NCI-H2227 treated with DMSO at 0.1 percent for 48 hours (cell line): Measurements from ENCODE around the gene TNF.

Source experiments
- DNase-seq: peaks from one replicate; lab custom pipeline; 2025; lab: John Stamatoyannopoulos, UW

TNF gene

DNA sequence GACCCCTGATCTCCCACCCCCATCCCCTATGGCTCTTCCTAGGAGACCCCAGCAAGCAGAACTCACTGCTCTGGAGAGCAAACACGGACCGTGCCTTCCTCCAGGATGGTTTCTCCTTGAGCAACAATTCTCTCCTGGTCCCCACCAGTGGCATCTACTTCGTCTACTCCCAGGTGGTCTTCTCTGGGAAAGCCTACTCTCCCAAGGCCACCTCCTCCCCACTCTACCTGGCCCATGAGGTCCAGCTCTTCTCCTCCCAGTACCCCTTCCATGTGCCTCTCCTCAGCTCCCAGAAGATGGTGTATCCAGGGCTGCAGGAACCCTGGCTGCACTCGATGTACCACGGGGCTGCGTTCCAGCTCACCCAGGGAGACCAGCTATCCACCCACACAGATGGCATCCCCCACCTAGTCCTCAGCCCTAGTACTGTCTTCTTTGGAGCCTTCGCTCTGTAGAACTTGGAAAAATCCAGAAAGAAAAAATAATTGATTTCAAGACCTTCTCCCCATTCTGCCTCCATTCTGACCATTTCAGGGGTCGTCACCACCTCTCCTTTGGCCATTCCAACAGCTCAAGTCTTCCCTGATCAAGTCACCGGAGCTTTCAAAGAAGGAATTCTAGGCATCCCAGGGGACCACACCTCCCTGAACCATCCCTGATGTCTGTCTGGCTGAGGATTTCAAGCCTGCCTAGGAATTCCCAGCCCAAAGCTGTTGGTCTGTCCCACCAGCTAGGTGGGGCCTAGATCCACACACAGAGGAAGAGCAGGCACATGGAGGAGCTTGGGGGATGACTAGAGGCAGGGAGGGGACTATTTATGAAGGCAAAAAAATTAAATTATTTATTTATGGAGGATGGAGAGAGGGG is 1.9 kb upstream of the TNF start:
- DNase-seq: no peak

DNA sequence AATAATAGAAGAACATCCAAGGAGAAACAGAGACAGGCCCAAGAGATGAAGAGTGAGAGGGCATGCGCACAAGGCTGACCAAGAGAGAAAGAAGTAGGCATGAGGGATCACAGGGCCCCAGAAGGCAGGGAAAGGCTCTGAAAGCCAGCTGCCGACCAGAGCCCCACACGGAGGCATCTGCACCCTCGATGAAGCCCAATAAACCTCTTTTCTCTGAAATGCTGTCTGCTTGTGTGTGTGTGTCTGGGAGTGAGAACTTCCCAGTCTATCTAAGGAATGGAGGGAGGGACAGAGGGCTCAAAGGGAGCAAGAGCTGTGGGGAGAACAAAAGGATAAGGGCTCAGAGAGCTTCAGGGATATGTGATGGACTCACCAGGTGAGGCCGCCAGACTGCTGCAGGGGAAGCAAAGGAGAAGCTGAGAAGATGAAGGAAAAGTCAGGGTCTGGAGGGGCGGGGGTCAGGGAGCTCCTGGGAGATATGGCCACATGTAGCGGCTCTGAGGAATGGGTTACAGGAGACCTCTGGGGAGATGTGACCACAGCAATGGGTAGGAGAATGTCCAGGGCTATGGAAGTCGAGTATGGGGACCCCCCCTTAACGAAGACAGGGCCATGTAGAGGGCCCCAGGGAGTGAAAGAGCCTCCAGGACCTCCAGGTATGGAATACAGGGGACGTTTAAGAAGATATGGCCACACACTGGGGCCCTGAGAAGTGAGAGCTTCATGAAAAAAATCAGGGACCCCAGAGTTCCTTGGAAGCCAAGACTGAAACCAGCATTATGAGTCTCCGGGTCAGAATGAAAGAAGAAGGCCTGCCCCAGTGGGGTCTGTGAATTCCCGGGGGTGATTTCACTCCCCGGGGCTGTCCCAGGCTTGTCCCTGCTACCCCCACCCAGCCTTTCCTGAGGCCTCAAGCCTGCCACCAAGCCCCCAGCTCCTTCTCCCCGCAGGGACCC is 981 bp upstream of the TNF start:
- no peak for DNase-seq

DNA sequence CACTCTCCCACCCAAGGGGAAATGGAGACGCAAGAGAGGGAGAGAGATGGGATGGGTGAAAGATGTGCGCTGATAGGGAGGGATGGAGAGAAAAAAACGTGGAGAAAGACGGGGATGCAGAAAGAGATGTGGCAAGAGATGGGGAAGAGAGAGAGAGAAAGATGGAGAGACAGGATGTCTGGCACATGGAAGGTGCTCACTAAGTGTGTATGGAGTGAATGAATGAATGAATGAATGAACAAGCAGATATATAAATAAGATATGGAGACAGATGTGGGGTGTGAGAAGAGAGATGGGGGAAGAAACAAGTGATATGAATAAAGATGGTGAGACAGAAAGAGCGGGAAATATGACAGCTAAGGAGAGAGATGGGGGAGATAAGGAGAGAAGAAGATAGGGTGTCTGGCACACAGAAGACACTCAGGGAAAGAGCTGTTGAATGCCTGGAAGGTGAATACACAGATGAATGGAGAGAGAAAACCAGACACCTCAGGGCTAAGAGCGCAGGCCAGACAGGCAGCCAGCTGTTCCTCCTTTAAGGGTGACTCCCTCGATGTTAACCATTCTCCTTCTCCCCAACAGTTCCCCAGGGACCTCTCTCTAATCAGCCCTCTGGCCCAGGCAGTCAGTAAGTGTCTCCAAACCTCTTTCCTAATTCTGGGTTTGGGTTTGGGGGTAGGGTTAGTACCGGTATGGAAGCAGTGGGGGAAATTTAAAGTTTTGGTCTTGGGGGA is 754 bp downstream of the TNF start:
- no peak for DNase-seq

DNA sequence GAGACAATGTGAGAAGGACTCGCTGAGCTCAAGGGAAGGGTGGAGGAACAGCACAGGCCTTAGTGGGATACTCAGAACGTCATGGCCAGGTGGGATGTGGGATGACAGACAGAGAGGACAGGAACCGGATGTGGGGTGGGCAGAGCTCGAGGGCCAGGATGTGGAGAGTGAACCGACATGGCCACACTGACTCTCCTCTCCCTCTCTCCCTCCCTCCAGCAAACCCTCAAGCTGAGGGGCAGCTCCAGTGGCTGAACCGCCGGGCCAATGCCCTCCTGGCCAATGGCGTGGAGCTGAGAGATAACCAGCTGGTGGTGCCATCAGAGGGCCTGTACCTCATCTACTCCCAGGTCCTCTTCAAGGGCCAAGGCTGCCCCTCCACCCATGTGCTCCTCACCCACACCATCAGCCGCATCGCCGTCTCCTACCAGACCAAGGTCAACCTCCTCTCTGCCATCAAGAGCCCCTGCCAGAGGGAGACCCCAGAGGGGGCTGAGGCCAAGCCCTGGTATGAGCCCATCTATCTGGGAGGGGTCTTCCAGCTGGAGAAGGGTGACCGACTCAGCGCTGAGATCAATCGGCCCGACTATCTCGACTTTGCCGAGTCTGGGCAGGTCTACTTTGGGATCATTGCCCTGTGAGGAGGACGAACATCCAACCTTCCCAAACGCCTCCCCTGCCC is 1.7 kb downstream of the TNF start:
- no peak for DNase-seq

DNA sequence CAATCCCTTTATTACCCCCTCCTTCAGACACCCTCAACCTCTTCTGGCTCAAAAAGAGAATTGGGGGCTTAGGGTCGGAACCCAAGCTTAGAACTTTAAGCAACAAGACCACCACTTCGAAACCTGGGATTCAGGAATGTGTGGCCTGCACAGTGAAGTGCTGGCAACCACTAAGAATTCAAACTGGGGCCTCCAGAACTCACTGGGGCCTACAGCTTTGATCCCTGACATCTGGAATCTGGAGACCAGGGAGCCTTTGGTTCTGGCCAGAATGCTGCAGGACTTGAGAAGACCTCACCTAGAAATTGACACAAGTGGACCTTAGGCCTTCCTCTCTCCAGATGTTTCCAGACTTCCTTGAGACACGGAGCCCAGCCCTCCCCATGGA is 2.2 kb downstream of the TNF start:
- no peak for DNase-seq

DNA sequence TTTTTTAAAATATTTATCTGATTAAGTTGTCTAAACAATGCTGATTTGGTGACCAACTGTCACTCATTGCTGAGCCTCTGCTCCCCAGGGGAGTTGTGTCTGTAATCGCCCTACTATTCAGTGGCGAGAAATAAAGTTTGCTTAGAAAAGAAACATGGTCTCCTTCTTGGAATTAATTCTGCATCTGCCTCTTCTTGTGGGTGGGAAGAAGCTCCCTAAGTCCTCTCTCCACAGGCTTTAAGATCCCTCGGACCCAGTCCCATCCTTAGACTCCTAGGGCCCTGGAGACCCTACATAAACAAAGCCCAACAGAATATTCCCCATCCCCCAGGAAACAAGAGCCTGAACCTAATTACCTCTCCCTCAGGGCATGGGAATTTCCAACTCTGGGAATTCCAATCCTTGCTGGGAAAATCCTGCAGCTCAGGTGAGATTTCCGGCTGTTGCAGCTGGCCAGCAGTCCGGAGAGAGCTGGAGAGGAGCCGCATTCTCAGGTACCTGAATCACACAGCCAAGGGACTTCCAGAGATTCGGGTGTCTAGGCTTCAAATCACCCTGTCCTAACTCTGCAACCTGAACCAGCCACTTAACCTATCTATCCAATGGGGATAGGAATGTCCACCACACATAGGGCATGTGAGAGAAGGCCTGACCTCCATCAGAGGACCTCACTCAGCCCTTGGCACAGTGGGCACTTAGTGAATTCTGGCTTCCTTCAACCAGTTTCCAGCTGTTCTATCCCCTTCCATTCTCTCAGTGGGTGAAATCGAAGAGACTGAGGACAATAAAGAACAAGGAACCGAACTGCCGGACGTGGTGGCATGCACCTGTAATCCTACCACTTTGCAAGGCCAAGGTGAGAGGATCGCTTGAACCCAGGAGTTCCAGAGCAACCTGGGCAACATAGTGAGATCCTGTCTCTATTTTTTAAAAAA is 3.1 kb downstream of the TNF start:
- DNase-seq: no peak

DNA sequence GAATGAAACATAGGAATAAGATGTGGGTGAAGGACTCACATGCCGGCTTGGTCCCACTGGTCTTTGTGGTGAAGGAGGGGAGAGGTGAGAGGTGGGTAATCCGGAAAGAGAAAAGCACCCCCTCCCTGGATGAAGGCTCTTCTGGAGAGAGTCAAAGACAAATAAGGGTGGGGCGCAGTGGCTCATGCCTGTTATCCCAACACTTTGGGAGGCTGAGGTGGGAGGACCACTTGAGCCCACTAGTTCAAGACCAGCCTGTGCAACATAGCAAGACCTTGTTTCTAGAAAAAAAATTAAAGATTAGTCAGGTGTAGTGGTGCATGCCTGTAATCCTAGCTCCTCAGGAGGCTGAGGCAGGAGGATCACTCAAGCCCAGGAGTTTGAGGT is 3.7 kb downstream of the TNF start:
- DNase-seq: no peak

DNA sequence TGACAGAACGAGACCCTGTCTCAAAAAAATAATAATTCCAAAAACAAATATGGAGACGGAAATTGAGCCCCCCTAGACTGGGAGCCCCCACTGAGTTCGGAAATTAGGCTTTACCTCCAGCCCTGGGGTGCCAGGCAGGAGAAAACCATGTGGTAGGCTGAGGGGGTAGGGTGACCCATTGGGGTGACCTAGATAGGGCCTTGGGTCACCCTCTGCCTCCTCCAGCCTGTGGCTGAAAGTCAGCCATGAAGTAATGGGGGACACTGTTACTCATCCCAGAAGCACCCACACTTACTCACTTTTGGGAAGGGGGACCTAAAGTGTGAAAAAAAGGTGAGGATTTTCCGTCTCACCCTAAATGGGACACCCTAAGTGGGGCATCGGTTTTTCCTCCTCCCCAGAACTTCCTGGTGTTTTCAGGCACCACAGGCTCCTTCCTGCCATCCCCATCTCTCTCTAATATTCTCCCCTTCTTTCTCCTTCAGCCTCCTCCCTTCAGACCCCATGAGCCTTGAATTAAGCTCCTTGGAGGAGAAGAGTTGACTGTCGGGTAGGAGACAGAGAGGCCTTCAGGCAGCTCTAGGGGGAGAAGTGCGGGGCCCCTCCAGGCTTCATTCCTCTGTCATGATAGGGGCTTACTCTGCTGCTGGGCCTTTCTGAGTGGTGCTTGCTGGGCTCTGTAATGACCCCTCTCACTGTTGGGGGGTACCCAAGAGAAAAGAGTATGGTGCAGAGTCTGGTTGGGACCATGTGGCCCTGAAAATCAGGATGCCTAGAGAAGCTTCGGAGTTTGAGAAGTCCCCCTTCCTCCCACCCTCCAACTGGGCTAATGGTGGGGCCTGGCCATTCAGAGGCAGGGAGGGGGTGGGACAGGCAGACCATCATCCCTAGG is 4.4 kb downstream of the TNF start:
- no peak for DNase-seq

DNA sequence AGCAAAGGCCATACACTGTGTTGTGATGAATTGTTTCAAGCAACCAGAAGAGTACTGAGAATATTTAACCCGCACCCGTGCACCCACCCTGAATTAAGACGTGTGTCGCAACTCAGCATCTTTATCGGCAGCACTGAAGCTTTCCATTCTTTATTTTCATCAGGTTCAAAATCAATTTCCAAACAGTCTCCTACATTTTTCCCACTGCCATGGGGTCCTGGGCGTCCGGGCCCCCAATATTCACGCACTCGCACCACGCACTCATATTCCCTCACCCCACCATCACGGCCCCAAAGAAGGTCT is 5.0 kb downstream of the TNF start:
- DNase-seq: no peak

DNA sequence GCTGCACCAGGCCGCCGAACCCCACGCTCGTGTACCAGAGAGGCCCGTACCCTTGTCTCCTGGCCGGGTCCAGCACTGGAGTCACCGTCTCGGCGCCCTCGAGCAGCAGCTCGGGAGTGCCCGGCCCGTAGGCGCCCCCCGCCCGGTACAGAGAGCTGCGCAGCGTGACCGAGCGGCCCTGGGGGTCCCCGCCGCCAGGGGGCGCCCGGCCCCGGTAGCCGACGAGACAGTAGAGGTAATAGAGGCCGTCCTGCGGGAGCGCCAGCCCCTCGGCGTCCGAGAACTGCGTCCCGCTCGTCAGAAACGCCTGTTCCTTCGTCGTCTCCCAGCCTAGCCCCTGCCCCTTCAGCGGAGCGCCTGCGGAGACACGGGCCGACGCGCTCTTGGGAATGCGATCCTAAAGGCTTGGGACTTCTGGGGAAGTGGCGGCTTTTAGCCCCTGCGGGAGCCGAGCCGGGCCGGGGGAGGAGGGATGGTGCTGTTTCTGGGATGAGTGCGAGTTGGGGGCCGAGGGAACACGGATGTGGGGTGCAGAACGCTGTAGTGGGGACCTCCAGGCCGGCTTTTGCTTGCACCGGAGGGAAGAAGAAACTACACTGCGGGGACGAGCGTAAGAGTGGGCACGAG is 5.6 kb downstream of the TNF start:
- peak; percentile 94 for DNase-seq

DNA sequence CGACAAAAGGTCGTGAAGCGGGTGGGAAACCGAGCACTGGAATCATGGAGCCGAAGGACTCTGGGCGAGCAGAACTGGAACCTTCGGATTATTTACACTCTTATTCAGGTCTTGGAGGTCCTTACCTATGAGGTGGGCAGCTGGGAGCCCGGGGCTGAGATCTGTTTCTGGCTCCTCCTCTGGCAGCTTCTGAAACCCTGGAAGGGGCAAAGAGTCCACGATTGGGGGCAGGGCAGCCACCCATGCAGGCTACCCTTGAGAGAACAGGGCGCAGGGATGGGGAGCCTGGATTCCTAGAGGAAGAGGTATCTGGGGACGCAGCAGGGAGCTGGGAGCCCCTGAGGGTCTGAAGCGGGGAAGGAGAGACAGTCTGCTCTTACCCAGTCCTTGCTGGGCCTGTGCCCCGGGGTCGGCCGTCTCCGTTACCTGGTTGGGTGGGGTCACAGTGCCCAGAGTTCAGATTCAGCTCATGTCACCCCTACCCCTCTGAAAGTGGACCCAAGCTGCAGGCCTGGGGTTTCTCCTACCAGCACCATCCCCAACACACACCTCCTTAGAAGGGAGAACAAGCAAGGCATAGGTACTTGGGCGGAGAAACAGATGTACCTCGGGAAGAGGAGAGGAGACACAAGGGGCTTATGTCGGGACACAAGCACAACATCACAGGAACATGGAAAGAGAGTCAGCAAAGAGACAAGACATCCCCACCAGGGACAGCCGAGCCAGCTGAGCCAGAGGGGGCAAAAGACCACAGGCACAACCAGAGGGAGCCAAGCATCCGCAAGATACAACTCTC is 6.3 kb downstream of the TNF start:
- no peak for DNase-seq

DNA sequence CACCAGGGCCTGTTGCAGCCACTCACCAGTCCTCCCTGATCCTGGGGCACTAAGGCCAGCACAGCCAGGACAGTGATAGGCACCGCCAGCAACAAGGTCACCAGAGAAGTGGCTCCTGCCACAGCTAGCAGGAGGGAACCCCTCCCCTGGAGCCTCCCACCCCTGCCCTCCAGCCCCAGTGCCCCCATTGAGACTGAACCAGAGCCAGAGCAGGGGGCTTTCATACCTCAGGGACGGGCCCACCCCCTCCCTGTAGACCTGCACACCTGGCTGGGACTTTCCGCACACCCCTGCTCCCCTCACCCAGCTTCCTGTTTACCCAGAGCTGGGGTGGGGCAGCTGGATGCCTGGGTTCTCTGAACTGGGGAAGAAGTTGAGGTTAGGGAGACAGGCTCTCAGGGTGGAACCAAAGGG is 6.9 kb downstream of the TNF start, which contains the start of gene LTB:
LTB (minus strand) TSS at position 195 of the 414 bp plus-strand sequence; CDS start at position 188, 7 bp downstream.
- DNase-seq: no peak

DNA sequence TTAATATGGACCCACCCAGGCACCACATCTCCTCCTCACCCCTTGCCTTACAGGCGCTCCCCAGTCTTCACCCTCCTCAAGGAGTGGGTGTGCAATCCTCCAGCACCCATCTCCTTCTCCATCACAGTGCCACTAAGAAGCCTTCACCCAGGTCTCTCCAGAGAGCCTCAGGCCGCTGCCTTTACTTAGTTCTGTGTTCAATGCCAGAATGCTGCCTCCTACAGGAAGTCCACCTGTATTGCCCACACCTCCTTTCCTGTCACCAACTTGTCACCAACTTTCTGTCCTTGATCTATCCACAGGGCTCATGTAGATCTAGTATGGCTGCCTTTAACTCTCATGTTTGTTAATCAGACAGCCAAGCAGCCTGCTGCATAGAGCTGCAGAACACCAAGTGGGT is 10.1 kb downstream of the TNF start:
- DNase-seq: no peak

DNA sequence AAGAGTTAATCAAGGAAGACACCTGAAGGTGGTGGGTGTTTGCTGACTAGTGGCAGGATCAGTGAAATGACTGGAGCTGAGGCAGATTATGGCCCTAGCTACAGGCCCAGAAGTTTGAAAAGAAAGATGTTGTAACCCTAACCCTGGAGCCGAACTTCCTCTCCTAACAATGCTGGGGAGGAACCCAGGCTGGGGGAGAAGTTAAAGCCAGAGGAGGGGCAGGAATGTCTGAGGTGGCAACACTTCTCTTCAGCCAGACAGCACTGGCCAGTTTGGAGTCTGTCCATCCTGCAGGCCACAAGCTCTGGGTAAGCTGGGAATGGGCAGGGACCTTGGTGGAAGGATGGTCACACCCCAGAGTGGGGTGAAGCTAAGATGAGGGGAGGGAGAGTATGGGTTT is 10.6 kb downstream of the TNF start, which contains the start of gene LST1:
LST1 (plus strand) TSS at position 270 of the 400 bp plus-strand sequence. CDS start 1,023 bp downstream, outside the sequence.
- no peak for DNase-seq

DNA sequence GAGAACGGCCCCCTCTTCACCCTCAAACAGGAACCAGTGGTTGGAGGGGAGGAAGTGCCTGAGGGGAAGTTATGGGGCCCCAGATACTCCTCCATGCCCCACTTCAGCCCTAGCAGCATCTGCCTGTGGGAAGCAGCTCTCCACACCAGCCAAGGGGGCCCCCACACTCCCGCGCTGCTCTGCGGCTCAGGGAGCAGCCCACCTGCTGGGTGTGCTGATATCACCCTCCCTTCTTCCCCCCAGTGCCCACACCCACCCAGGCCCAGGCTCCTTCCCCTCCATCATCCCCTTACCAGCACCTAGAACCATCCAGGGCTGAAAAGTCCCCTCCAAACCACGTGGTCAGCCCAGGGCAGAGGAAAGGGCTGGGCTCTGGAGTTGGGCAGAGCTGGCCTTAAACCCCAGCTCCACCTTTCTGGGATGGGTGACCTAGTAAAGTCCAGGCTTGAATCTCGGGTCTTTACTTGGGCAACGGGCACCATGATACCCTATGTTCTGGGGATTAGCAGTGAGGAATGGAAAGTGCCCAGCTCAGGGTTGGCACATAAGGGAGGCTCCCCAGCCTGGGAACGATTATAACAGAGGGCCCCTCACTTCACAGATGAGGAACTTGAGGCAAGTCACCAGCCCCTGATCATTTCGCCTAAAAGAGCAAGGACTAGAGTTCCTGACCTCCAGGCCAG is 11.4 kb downstream of the TNF start:
- no peak for DNase-seq

DNA sequence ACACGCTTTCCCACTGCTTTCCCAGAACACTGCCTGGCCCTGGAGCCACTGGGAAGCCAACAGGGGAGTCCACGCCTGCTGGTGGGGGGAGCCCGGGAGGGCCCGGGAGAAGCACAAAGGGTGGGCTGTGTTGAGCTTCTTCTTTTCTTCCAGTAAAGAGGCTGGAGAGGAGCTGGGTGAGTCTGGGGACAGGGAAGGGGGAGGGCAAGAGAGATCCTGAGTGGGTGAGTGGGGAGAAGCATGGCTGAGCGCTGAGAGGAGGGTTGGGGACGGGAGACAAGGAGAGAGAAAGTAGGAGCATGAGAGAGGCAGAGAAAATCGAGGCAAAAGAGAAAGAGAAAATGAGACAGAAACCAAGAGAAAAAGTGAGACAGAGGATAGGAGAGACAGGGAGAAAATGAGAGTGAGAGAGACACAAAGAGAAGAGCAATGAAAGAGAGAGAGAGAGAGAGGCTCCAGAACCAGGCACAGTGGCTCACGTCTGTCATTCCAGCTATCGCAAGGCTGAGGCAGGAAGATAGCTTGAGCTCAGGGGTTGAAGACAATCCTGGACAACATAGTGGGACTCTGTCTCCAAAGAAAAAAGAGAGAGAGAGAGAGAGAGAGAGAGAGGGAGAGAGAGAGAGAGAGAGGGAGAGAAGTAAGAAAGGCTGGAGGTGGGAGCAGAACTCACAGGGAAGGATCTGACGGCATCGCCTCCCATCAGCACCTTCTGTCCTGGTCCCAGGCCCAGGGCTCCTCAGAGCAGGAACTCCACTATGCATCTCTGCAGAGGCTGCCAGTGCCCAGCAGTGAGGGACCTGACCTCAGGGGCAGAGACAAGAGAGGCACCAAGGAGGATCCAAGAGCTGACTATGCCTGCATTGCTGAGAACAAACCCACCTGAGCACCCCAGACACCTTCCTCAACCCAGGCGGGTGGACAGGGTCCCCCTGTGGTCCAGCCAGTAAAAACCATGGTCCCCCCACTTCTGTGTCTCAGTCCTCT is 12.7 kb downstream of the TNF start:
- DNase-seq: no peak
